Stomach (tissue), 4 donors: ENCODE data around the gene SESTD1.

Experiments
- CTCF ChIP-seq, 7 experiments: fragments of 450-650 bp in 4 of 7; fragments of 200-600 bp in 3 of 7; sonication (generic) in 3 of 7; IDR thresholded peaks; one replicate each; pipeline ENCODE4 v1.5.1; 2016 to 2019; ENCODE audit warnings: antibody characterized with exemption in 7 of 7, control low read depth in 2 of 7, mild to moderate bottlenecking in 1 of 7
- EP300 ChIP-seq: sonication (generic); formaldehyde crosslinking; IDR thresholded peaks from one replicate; pipeline ENCODE4 v1.6.1; 2017; ENCODE audit warnings: antibody characterized with exemption
- POLR2A ChIP-seq, 4 donors: fragments of 450-650 bp; IDR thresholded peaks; one replicate each; pipeline ENCODE4 v1.6.1; 2016; ENCODE audit warnings: antibody characterized with exemption in 4 of 4, control low read depth in 2 of 4, mild to moderate bottlenecking in 1 of 4, moderate library complexity in 1 of 4

- TF ChIP-seq CTCF (IDR thresholded peaks at IDR 0.05) (no peak), POLR2A (IDR thresholded peaks at IDR 0.05) (no peak), EP300 (no peak)
Measured at GRCh38 chr2:179174240-179174639, 90.4 kb downstream of the SESTD1 start.
